GM21515 (cell line): ENCODE results near the gene C1orf146.
"Not testable (repeated sequence)": the region's sequence is repeated elsewhere in the genome, so short reads cannot be mapped to it uniquely, and the experiment has no call there.

Experiments
- ATAC-seq: cut with Tn5 transposase; IDR thresholded peaks from one replicate; pipeline ENCODE4 v1.9.1; 2021; ENCODE audit not compliant: unreplicated experiment

The C1orf146 gene

DNA sequence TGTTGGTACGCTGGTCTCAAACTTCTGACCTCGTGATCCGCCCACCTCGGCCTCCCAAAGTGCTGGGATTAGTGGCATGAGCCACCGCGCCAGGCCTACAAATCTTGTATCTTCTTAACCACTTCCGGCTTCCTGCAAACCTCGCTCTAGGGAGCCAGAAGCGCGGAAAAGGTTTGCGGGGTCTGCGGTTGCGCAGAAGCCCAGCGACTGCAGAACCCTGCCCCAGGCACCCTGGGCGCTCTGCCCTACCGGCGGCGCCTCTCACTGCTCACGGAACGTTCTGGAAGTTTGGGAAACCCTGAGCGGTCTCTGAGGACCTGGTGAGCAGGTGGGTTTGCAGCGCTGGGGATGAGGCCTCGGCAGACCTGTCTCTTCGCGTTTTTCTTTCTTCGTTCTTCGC is at the start of gene C1orf146:
Gene C1orf146 (plus strand): TSS at position 195 of the 400 bp plus-strand sequence. CDS start 13,506 bp downstream, outside the sequence.
- no peak for ATAC-seq

DNA sequence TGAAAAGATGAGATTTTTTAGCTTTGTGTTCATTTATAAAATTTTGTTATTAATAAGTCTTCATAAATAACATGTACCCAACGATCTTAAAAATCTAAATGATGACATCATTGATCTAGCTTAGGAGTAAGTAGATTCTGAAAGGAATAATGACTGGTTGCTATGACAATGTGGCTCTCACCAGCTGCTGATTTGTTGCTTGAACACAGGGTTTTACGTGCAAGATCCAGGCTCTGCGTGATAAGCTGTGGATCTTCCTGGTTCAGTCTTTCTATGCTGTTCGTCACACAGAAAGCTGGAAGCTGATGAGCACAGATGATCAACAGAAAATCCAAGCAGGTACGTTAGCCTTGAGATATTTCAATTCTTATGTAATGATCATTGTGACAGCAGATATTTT is 49.1 kb upstream of the C1orf146 start:
- ATAC-seq, result no peak

DNA sequence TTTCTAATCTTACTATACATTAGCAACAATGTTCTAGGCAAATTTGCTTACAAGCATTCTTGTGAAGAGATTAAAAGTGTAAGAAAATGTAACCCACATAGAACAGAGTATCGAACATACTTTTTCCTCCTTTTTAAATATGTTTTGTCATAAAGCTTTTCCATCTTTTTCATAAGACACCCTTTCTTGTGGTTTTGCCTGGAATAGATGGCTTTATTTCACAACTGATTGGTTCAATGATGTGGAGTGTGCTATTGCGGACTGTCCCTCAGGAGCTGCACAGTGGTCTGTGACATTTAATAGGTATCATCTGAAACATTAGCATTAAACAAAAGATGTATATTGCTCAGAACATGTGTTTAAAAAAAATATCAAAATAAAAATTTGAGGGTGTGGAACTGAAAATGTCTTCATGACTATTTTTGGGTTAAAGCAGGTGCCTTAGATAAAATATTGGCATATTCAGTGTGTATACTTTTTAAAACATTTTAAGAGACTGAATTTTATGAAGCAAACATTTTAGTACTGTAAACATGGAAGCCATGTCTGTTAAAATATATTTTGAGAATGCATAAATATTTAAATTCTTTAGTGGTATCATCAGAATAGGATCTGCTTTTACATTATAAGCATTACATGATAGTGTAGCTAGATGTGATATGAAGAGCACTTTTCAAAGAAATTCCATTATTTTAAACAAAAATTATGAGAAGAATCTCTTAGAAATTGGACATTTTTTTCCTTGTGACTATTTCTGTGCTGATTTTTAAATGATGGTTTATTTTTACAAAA is 48.3 kb upstream of the C1orf146 start:
- no peak for ATAC-seq

DNA sequence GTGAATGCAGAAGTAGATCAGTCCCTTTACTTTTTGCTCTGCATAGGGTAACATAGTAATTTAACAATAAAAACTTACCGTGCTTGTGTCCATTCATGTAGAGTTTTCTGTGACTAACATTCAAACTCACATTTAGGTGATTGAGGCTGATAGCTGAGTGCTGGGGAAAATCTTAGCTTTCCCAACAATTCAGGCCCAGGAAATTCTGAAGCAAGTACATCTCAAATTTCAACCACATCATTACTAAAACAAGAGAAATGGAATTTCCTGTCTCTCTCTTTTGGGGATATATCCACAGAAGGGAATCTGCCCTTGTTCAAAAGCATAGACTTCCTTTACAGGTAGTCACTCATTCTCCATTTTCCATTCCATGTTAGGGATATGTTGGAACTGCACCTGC is 33.1 kb upstream of the C1orf146 start:
- ATAC-seq, result no peak

DNA sequence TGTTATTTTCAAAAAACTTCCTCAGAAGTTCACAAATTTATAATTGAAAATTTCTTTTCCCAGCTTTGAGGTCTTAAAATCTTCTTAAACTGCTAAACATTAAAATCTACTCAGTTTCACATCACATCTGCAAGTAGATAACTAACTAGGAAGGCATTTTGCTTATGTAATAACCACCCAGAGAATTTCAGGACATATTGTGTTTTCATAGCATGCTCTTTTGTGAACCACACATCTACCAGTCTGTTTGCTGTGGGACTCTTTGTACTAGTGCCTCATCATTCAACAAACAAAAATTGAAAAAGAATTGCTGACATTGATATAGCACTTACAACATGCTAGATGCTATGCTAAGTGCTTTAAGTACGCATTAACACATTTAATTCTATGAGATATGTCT is 31.6 kb upstream of the C1orf146 start:
- ATAC-seq, result no peak

GRCh38 chr1:92188436-92189255 is 29.1 kb upstream of the C1orf146 start:
- no peak for ATAC-seq

DNA sequence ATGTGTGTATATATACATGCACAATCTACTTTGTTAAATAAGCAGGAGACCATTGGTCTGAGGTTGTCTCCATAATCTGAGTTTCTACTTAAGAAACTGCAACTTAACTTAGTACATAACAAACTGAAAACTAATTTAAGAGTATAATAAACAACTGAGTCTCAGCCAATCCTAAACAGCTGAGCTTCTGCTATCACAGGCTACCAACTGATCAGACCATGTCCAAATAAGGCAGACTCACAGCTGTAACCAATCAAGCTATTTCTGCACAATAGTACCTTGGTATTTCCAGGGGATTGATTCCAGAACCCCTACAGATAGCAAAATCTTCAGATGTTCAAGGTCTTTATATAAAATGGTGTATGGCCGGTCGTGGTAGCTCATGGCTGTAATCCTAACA is 26.0 kb upstream of the C1orf146 start:
- ATAC-seq, result no peak

GRCh38 chr1:92192246-92192645 is 25.5 kb upstream of the C1orf146 start:
- ATAC-seq, result no peak

DNA sequence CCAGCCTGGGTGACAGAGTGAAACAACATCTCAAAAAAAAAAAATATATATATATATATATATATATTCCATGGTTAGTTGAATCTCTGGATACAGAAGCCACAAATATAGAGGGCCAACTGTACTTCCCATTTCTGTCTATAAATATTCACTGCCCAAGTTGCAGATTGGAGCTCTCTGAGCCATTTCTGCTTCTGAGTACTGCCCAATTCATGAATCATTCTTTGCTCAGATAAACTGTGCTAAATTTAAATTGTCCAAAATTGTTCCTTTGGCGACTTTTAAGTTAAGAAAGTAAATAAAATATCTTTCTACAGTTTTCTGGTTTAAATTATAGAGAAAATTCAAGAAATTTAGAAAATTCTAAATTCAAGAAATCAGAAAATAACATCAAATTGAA is 23.2 kb upstream of the C1orf146 start:
- ATAC-seq, result no peak

DNA sequence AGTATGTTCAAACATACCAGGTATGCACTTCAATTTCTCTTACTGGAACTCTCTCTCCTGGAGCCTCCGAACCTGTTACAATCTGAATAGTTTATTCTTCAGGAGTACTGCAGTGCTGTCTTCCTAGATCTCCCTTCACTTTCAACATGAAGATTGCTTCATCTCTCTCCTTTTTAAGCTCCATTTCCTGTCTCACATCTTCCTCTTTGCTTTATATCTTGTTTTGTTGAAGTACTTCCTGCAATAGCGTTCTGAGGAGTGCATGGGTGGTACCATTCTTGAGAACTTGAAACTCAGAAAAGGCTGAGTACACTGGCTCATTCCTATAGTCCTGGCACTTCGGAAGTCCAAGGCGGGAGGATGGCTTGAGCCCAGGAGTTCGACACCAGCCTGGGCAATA is 15.7 kb upstream of the C1orf146 start:
- no peak for ATAC-seq

DNA sequence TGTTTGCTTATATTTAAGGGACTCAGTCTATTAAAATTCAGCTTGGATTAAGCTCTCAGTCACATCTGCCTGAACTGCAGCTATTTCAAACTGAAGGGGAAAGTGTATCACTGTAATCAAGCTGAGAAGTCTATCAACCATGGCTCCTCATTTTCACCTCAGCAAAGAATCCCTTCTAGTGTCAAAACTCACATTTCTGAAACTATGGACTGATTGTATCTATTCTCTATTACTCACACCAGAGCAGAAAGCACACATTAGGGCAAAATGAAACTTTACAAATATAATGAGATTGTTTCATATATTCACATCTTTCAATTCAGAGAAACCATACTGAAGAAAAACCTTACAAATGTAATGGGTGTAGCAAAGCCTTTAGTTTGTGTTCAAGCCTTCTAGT is 14.6 kb upstream of the C1orf146 start:
- no peak for ATAC-seq

GRCh38 chr1:92210701-92211100 is 7.0 kb upstream of the C1orf146 start:
- no peak for ATAC-seq

- ATAC-seq, result no peak
Observed at GRCh38 chr1:92211166-92211565, 6.5 kb upstream of the C1orf146 start.

DNA sequence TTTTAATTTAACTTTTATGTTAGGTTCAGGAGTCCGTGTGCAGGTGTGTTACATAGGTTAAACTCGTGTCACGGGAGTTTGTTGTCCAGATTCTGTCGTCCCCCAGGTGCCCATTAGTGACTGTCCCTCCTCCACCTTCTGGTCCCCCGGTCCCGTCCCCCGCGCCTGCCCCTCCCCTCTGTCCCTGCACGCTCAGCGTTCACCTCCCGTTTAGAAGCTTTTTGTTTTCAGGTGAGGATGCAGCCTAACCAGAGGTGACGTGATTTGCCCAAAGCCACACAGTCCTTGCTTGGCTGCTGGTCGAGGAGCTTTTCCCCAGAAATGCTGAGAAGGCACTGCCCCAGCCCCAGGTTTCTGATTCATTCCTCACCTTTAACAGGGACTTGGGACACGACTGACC is 844 bp downstream of the C1orf146 start:
- no peak for ATAC-seq

DNA sequence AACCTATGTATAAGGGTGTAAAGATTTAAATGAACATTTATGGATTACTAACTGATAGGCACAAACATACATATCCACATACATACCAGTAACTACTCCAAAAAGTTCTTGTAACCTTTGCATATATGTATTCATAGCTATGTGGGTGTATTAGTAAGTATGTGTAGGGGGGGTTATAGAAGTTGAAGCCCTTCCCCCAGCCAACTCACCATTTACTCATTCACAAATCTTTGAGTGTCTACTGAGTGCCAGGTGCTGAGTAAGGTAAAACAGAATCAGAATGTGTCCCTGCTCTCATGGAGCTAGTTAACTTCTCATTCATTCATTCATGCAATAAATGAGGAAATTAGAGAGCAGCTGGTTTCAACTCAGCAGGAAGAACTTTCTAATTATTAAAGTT is 1.3 kb downstream of the C1orf146 start:
- no peak for ATAC-seq

- ATAC-seq, result no peak
Observed at GRCh38 chr1:92228401-92228800, 10.7 kb downstream of the C1orf146 start.

DNA sequence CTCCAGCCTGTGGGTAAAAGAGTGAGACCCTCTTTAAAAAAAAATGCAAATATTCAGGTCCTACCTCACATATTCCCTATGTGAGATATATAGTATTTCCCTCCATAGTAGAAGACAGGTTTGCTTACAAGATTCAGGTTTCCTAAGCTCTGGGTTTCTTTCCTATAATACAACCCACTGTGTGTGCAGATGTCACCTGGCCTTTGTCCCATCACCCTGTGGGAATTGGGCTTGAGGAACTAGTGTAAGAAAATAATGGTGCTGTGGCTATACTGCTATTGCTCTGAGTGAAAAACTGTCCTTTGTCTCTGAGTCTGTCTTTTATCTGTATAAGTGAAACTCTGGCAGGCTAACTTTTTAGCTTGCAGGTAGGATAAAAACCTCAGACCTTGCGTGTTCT is 13.0 kb downstream of the C1orf146 start:
- no peak for ATAC-seq

DNA sequence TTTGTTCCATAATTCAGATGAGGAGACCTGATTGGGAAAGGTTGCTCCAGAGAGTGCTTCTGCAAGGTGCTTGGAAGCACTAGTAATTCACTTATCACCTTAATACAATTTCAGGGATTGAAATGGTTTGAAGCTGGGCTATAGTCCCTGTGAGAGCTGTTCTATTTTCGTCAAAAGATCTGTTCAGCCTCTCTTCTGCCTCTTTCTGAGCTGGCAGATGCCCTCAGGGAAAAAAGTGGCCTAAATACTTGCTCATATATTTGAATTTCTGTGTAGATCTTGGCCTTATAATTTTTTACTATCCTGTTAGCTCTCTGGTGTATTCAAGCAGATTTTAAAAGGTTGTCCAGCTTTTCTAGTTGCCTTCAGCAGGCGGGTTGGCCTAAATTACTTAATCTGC is 22.3 kb downstream of the C1orf146 start:
- ATAC-seq, result no peak

DNA sequence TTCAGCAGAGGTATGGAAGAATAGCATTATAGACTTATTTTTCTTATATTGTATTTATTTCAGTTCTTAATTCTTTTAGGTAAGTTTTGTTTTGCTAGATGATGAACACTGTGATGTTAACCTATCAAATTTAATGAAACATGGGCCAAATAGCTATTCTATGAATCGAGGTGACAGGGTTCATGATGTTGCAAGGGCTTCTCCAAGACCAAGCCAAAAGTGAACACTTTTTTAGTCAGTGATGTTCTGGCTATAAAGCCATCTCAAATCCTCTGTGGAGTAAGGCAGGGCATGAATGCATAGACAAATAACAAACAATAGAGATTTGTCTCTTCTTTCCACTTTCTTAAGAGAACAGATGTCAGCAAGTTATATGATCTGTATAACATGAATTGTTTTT is 26.7 kb downstream of the C1orf146 start:
- ATAC-seq, result no peak

DNA sequence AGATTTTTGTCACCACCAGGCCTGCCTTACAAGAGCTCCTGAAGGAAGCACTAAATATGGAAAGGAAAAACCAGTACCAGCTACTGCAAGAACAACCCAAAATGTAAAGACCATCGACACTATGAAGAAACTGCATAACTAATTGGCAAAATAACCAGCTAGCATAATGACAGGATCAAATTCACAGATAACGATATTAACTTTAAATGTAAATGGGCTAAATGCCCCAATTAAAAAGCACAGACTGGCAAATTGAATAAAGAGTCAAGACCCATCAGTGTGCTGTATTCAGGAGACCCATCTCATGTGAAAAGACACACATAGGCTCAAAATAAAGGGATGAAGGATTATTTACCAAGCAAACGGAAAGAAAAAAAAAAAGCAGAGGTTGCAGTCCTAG is 37.0 kb downstream of the C1orf146 start:
- ATAC-seq, result not testable (repeated sequence)

DNA sequence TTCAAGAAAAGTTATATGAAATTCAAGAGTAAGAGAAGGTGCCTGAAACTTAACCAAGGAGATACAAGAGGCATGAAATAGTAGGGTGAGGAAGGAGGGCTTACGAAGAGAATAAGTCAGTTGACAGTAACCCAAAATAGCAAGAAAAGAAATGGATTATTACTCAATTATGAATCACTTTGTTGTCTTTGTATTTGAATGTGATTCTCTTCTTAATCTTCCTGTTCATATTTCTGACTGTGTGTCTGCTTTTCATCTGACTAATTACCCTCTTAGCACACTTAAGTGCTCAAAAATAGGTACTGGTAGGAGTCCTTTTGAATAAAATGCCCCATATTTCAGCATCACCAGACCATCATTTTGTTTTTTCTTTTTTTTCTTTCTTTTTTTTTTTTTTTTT is 41.6 kb downstream of the C1orf146 start:
- no peak for ATAC-seq

GRCh38 chr1:92262516-92262915 is 44.8 kb downstream of the C1orf146 start:
- no peak for ATAC-seq
